ENCODE results near the gene GON7. TPM values are rescaled to one million over a fixed set of nuclear protein-coding genes. Genes with fewer than 3 reads are reported as not detected.

Gene GON7
- polyA plus RNA-seq, 3 donors: 4.8 to 24.0 (median 22.7) TPM

DNA sequence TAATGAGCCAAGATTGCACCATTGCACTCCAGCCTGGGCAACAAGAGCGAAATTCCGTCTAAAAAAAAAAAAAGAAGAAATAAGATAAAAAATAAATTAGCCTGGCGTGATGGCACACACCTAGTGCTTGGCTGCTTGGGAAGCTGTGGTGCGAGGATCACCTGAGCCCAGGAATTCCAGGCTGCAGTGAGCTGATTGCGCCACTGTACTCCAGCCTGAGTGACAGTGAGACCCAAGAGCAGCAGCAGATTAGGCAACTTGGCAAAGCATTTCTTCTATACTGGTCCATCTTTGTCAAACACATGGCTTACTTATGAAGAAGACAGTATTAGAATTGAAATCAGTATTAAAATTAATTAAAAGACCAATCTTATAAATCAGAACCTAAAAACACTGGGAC is 6.3 kb downstream of the GON7 start:
- Histone ChIP-seq H3K4me2 (replicated peaks; ENCODE audit: extremely low read depth, low read length, poor library complexity, severe bottlenecking) (no peak overlapping the region), H3K27me3 (ENCODE audit: control insufficient read depth in 2 of 2, insufficient read depth in 2 of 2, low read length in 2 of 2) (no peaks in the 10 kb centered on the region), H3K9ac (ENCODE audit: insufficient read depth, low read length, poor library complexity, severe bottlenecking) (no peak overlapping the region), H4K20me1 (ENCODE audit: insufficient read depth, low read length) (peaks cover 14% of the 10 kb centered on the region), H3K79me2 (ENCODE audit: insufficient read depth, low read length) (peaks cover 32% of the 10 kb centered on the region), H3K36me3 (replicated peaks in 1 of 2; ENCODE audit: control insufficient read depth in 1 of 2, insufficient read depth in 2 of 2, low read length in 2 of 2) (peaks cover 9 to 17% of the 10 kb centered on the region in 2 donors), H3K27ac (ENCODE audit: low read depth in 1 of 2, low read length in 2 of 2) (no peak overlapping the region), H3K4me1 (ENCODE audit: control insufficient read depth in 1 of 2, insufficient read depth in 2 of 2, low read length in 2 of 2) (peaks cover under 1 to 4% of the 10 kb centered on the region in 2 donors), H3K9me3 (replicated peaks in 1 of 2; ENCODE audit: control insufficient read depth in 1 of 2, insufficient read depth in 1 of 2, low read length in 2 of 2) (no peaks in the 10 kb centered on the region), H3K4me3 (replicated peaks in 1 of 3; ENCODE audit: low read depth in 2 of 3, low read length in 3 of 3) (no peak overlapping the region), H2AFZ (ENCODE audit: insufficient read depth, low read depth, low read length, poor library complexity, severe bottlenecking) (no peak overlapping the region)
- no peak overlapping the region for H3K4me3 Mint-ChIP-seq
- WGBS (ENCODE audit: insufficient coverage): 85% methylated on average over 5 of the region's 5 CpGs
- intact Hi-C loops (cut with micrococcal nuclease): loop anchor here (10.0 kb wide), 1 partner anchor 134 kb away; the partner anchor contains the start of gene BTBD7 (in 2 of the 2)
- H3K9me3 Mint-ChIP-seq: no peaks in the 10 kb centered on the region
- no peak overlapping the region for H3K27ac Mint-ChIP-seq
- peaks cover 16 to 32% of the 10 kb centered on the region in 2 donors for H3K36me3 Mint-ChIP-seq
- DNase-seq: no peak
- peaks cover 0 to 1% (median 0%) of the 10 kb centered on the region in 3 donors for H3K27me3 Mint-ChIP-seq (ENCODE audit: low read depth in 3 of 3)
- TF ChIP-seq, protein P1, sequence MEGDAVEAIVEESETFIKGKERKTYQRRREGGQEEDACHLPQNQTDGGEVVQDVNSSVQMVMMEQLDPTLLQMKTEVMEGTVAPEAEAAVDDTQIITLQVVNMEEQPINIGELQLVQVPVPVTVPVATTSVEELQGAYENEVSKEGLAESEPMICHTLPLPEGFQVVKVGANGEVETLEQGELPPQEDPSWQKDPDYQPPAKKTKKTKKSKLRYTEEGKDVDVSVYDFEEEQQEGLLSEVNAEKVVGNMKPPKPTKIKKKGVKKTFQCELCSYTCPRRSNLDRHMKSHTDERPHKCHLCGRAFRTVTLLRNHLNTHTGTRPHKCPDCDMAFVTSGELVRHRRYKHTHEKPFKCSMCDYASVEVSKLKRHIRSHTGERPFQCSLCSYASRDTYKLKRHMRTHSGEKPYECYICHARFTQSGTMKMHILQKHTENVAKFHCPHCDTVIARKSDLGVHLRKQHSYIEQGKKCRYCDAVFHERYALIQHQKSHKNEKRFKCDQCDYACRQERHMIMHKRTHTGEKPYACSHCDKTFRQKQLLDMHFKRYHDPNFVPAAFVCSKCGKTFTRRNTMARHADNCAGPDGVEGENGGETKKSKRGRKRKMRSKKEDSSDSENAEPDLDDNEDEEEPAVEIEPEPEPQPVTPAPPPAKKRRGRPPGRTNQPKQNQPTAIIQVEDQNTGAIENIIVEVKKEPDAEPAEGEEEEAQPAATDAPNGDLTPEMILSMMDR (IDR thresholded peaks at IDR 0.05): no peak
- H3K4me1 Mint-ChIP-seq: peaks cover 12% of the 10 kb centered on the region

DNA sequence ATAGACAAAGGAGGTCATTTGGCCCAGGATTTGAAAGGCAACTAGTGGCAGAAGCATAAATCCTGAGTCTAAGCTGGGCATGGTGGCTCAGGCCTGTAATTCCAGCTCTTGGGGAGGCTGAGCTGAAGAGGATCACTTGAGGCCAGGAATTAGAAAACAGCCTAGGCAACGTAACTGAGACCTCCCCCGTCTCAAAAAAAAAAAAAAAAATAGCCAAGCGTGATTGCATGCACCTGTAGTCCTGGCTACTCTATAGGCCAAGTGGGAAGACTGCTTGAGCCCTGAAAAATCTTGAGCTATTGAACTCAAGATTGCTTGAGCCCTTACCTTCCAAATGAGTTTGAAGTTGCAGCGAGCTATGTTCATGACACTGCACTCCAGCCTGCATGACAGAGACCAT is 7.8 kb downstream of the GON7 start:
- H3K79me2 ChIP-seq (ENCODE audit: insufficient read depth, low read length): peaks cover 16% of the 10 kb centered on the region
- no peaks in the 10 kb centered on the region for H3K27me3 ChIP-seq (ENCODE audit: control insufficient read depth in 2 of 2, insufficient read depth in 2 of 2, low read length in 2 of 2)
- WGBS (ENCODE audit: insufficient coverage): 98% methylated on average over 4 of the region's 4 CpGs
- H3K9ac ChIP-seq (ENCODE audit: insufficient read depth, low read length, poor library complexity, severe bottlenecking): no peak overlapping the region
- DNase-seq: no peak
- H3K27ac ChIP-seq (ENCODE audit: low read depth in 1 of 2, low read length in 2 of 2): no peak overlapping the region
- no peaks in the 10 kb centered on the region for H3K4me1 Mint-ChIP-seq
- intact Hi-C loops (cut with micrococcal nuclease): no loop called here
- H3K4me3 ChIP-seq (replicated peaks in 1 of 3; ENCODE audit: low read depth in 2 of 3, low read length in 3 of 3): no peak overlapping the region
- TF ChIP-seq, protein P1 (IDR thresholded peaks at IDR 0.05): no peak
- H3K9me3 ChIP-seq (replicated peaks in 1 of 2; ENCODE audit: control insufficient read depth in 1 of 2, insufficient read depth in 1 of 2, low read length in 2 of 2): no peaks in the 10 kb centered on the region
- no peak overlapping the region for H2AFZ ChIP-seq (ENCODE audit: insufficient read depth, low read depth, low read length, poor library complexity, severe bottlenecking)
- no peaks in the 10 kb centered on the region for H3K27me3 Mint-ChIP-seq (ENCODE audit: low read depth in 3 of 3)
- no peaks in the 10 kb centered on the region for H3K9me3 Mint-ChIP-seq
- H3K4me3 Mint-ChIP-seq: no peak overlapping the region
- peaks cover 15 to 29% of the 10 kb centered on the region in 2 donors for H3K36me3 Mint-ChIP-seq
- H4K20me1 ChIP-seq (ENCODE audit: insufficient read depth, low read length): no peaks in the 10 kb centered on the region
- no peak overlapping the region for H3K27ac Mint-ChIP-seq
- no peaks in the 10 kb centered on the region for H3K4me1 ChIP-seq (ENCODE audit: control insufficient read depth in 1 of 2, insufficient read depth in 2 of 2, low read length in 2 of 2)
- peaks cover 9 to 17% of the 10 kb centered on the region in 2 donors for H3K36me3 ChIP-seq (replicated peaks in 1 of 2; ENCODE audit: control insufficient read depth in 1 of 2, insufficient read depth in 2 of 2, low read length in 2 of 2)
- H3K4me2 ChIP-seq (replicated peaks; ENCODE audit: extremely low read depth, low read length, poor library complexity, severe bottlenecking): no peak overlapping the region
